Ramos (cell line): ENCODE measurements around the gene NUDT16L1.
"Not testable (repeated sequence)": the region's sequence is repeated elsewhere in the genome, so short reads cannot be mapped to it uniquely, and the experiment has no call there.

ENCODE experiments used
- in situ Hi-C: fragments of 300-500 bp; cut with MboI; formaldehyde crosslinking; loops from one replicate; pipeline ENCODE4 v1.14.3; 2022; ENCODE audit warnings: low sequenced_read_pairs; ENCODE audit not compliant: unreplicated experiment

Gene NUDT16L1

DNA sequence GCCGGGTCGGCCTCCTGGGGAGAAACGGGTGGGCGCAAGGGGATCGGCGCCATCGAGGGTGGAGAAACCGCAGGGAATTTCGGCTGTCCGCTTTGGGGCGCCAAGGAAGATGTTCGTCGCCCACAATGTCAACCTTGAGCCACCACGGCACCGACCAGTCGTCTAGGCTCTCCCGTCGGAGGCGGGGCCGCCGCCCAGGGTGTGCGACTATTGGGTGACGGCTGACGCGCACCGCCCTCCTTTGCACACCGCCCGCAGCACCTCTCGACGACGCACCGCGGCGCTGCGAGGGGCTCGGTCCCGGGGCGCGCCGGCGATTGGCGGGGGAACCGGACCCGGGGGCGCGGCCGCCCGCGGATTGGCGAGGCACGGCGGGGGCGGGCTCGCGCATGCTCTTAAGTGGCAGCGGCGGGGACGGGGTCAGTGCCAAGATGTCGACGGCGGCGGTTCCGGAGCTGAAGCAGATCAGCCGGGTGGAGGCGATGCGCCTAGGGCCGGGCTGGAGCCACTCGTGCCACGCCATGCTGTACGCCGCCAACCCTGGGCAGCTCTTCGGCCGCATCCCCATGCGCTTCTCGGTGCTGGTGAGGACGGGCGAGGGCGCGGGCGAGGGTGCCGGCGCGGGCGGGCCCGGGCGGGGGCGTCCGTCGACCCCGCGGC, at the start of gene NUDT16L1:
NUDT16L1 (plus strand) TSS at position 267 of the 660 bp plus-strand sequence; CDS start at position 432, 165 bp downstream.
- in situ Hi-C loops: no loop called here

DNA sequence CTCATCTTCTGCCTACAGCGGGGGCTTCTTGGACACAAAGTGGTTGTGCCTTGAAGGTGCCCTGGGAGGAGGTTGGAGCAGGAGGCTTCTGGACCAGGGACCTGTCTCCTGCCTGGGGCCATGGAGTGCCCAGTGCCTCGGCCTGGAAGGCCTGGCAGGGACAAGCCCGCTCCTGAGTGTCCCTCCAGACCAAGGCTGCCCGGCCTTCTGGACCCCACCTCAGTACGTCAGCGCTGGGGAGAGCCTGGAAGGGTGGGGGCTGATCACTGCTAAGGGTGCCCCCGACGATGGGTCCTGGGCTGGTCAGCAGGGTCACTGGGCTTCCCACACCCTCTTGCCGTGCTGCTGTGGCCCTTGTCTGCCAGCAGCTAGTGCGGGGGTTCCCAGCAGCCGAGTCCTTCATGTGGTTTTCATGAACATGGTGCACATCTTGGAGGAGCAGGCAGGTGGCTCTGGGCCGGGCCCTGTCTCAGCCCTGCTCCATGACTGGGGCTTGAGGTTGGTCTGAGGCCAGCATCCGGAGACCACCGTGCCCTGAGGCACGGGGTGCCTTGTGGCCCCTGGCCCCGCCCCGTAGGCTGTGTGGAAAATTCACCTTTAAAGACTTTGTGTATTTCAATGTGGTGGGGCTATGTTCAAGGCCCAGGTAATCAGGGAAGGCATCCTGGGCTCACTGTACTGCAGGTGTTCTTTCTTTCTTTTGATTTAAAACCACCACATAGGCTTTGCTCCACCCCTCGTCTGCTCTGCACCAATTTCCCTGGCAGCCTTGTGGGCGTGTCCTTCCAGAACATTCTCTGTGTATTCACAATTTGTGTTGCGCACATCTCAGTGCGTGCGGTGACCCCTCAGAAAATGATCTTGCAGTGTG, 46.4 kb upstream of the NUDT16L1 start:
- in situ Hi-C loops: no loop called here

DNA sequence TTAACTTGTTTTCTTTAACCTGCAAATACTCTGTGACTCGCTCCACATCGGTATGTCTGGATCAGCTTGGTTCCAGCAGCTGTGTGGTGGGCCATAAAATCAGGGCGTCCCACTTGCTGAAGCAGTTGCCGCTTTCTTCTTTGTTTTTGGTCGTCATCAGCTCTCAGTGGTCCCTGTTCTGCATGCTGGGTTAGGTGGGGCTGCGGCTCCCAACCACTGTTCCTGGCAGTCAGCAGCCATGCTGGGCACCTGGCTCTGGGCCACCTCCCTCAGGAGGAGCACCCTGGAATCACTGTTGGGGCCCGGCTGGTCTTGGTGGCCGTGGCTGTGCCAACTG, 45.8 kb upstream of the NUDT16L1 start:
- in situ Hi-C loops: no loop called here

DNA sequence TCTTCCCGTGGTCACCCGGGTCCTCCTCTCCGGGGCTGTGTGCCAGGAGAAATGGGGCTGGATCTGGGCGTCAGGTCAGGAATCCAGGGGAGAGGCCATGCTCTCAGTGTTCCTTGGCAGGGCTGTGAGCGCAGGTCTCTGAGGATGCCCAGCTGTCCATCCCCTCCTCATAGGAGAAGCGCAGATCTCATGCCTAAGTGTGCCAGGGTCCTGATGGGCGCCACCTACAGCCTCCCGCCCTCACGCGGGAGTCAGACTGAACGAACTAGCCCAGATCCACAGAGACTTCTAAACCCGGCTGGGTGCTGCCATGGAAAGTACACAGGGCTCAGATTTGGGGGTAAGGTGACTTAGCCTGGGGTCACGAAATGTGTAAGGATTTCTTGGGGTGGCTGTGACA, 44.4 kb upstream of the NUDT16L1 start:
- in situ Hi-C loops: no loop called here

DNA sequence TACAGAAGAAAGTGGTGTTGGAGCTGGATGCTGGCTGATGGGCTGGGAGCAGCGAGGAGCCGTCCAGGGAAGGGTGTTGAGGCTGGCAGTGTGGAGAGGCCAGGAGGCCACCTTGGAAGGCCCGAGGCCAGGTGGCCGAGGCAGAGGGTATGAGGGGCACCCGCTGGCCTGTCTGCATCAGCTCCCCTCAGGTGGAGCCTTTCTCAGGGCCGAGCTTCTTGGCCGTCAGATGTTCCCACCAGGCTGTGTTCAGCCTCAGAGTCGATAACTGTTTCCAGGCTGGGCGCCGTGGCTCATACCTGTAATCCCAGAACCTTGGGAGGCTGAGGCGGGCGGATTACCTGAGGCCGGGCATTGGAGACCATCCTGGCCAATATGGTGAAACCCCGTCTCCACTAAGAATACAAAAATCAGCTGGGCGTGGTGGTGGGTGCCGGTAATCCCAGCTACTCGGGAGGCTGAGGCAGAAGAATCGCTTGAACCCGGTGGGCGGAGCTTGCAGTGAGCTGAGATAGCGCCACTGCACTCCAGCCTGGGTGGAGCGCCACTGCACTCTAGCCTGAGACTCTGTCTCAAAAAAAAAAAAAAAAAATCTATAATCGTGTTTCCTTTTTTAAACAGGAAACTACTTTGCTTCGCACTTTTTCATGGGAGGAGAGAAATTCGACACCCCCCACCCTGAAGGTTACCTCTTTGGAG, 43.5 kb upstream of the NUDT16L1 start:
- in situ Hi-C loops: no loop called here

DNA sequence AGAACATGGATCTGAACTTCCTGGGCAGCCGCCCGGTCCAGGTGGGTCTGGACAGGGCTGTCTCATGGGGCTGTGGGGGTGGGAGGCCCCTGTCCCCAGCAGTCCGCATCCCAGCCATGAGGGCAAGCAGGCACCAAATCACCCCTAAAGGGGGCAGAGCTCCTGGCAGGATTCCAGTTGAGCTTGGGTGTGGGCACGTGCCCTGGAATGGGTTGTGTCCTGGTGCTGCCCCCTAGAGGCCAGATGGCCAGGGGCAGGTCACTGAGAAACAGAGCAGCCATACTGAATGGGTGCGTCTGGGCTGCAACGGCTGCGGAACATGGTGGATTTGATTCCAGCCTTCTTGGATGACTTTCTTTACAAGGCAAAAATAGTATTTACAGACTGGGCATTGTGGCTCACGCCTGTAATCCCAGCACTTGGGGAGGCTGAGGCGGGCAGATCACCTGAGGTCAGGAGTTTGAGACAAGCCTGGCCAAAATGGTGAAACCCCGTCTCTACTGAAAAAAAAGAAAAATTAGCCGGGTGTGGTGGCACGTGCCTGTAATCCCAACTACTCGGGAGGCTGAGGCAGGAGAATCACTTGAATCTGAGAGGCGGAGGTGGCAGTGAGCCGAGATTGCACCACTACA, 42.8 kb upstream of the NUDT16L1 start:
- in situ Hi-C loops: not testable (repeated sequence)

DNA sequence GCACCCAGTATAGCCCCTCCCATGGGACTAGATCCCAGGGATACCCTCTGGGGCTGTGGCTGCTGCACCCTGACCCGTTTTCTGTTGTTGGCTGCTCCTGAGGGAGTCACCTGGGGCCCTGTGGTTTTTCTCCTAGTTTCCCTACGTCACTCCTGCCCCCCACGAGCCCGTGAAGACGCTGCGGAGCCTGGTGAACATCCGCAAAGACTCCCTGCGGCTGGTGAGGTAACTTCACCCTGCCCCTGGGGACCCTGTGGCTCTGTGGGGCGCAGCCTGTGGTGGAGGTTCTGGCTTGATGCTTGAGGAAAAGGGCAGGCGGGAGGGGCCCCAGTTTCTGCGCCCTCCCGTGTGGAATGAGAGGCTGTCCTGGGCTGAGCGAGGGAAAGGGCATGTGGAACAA, 41.5 kb upstream of the NUDT16L1 start:
- in situ Hi-C loops: no loop called here

DNA sequence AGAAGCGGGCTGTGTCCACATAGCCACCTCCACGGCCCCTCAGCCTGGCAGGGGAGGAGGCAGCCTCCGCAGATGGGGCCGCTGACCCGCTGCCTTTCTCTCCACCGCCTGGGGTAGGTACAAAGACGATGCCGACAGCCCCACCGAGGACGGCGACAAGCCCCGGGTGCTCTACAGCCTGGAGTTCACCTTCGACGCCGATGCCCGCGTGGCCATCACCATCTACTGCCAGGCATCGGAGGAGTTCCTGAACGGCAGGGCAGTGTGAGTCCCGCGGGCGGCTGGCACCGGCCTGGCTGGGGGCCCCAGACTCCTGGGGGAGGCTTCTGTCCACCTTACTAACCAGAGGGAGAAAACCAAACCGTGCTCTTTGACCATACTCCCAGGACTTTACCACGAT, 40.8 kb upstream of the NUDT16L1 start:
- in situ Hi-C loops: no loop called here

DNA sequence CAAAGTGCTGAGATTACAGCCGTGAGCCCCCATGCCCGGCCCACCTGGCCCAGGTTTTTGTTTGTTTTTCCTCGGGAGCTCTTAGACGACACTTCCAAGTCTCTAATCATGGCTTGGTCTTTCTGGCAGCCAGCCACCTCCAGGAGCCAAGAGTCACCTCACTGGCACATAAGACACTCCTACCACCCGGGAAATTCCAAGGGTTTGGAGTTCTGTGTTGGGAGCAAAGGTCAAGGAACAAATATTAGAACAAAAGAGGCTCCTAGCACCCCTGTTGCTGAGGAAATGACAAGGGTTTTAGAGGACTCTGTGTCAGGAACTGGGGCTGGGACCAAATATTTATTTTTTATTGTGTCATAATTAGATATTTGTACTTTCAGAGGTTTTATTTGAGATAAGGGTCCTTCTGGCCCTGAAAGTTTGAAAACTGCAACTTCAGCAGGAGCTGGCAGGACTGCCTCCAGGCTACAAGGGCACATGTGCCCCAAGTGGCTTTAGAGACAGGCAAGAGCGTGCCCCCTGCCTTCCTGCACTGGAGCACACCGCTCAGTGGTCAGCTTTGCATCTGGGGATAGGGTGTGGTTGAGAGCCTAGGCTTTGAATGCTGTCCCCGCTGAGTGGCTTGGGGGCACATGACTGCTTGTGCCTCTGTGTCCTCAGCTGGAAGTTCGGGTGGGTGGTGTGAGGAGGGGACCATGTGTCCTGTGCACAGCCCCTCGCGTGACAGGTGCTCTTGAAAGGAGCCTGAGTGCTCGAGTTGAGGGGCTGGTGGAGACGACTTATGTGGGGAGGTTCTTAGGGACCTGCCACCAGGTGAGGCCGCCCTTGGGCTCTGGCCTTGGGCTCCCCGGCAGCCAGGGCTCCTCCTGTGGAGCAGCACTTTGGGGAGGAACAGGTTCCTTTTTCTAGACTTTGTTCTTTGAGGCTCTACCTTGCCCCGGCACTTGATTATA, 39.1 kb upstream of the NUDT16L1 start:
- in situ Hi-C loops: no loop called here

DNA sequence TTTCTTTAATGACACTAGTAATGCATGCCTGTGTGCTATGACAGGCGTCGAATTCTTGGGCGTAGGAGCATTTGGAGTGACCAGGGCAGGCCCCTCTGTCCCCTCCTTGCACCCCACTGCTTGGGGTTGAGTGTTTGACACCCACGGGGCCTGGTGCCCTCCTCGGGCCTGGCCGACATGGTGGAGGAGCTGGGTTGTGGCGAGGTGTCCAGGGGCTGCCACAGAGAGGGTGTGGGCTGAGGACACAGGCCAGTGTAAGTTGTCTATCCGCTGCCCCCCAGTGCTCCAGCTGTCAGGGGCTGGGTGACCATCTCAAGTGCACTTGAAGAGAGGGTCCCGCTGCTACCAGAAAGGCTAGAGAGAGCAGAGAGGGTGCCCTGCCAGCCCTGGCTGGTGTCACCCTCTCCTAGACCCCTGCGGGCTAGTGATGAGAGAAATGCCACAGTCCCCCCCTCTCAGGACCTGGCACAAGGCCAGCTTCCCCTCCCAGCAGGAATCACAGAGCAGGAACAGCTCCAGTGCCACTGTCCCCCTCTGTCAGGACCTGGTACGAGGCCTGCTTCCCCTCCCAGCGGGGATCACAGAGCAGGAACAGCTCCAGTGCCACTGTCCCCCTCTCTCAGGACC, 38.3 kb upstream of the NUDT16L1 start:
- in situ Hi-C loops: no loop called here

DNA sequence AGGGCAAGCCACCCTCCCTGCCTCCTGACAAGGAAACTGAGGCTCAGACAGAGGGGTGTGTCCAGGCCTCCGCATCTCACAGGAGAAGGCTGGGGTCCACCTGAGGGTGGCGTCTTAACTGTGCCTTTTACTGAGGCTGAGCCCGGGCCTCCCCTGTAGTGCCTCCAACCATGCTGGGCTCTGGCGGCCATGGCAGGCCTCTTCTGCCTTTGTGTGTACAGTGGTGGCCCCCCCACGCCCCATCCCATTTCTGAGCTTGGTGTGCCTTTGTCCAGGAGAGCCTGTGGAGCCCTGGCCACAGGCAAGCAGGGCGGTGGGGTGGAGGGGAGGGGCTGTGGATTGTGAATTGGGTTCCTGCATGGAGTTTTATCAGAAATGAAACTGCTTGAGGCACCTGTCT, 37.6 kb upstream of the NUDT16L1 start:
- in situ Hi-C loops: no loop called here

DNA sequence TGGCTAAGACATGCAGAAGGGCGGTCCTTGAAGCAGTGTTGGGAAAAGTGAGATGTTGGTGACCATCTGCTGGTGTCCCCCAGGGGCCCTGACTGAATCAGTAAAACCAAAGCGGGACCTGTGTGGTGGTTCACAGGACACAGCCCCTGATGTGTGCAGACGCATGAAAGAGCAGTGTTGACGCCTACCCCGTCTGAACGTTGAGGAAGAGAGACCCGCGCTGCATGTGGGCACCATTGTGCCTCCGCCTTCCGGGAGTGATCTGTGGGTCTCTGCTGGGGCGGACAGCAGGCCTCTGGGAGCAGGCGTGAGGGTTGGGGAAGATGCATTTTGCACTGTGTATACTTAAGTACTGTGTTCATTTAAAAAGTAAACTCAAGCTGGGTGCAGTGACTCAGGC, 37.1 kb upstream of the NUDT16L1 start:
- in situ Hi-C loops: no loop called here

DNA sequence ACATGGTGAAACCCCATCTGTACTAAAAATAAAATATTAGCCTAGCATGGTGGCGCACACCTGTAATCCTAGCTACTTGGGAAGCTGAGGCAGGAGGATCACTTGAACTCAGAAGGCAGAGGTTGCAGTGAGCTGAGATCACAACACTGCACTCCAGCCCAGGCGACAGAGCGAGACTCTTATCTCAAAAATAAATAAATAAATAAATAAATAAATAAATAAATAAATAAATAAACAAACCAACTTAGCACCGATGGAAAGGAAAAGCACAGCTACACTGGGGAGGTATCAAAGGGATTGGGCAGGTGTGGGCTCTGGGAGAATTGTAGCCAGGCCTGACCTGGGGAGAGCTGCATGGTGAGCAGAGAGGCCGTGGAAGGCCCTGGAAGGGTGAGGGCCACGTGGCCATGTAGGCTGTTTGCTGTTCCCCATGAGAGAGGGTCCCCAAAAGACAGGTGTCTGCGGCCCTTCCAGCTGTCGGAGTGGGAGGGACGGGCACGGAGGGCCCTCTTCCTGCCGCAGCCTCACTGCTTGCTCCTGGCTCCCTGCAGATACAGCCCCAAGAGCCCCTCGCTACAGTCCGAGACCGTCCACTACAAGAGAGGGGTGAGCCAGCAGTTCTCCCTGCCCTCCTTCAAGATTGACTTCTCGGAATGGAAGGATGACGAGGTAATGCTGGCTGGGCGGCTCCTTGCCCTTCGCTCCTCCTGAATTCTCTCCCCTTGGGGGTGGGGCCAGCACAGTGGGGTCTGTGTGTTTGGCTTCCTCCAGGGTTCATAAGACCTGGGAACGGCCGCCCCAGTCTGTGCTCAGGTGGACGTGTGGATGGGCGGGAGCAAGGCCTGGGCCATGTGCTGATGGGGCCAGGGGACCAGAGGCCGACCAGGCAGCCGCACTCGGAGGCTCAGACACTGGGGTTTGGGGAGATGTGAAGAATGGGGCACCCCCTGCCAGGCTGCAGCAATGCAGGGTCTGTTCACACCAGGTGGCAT, 36.4 kb upstream of the NUDT16L1 start:
- in situ Hi-C loops: no loop called here

DNA sequence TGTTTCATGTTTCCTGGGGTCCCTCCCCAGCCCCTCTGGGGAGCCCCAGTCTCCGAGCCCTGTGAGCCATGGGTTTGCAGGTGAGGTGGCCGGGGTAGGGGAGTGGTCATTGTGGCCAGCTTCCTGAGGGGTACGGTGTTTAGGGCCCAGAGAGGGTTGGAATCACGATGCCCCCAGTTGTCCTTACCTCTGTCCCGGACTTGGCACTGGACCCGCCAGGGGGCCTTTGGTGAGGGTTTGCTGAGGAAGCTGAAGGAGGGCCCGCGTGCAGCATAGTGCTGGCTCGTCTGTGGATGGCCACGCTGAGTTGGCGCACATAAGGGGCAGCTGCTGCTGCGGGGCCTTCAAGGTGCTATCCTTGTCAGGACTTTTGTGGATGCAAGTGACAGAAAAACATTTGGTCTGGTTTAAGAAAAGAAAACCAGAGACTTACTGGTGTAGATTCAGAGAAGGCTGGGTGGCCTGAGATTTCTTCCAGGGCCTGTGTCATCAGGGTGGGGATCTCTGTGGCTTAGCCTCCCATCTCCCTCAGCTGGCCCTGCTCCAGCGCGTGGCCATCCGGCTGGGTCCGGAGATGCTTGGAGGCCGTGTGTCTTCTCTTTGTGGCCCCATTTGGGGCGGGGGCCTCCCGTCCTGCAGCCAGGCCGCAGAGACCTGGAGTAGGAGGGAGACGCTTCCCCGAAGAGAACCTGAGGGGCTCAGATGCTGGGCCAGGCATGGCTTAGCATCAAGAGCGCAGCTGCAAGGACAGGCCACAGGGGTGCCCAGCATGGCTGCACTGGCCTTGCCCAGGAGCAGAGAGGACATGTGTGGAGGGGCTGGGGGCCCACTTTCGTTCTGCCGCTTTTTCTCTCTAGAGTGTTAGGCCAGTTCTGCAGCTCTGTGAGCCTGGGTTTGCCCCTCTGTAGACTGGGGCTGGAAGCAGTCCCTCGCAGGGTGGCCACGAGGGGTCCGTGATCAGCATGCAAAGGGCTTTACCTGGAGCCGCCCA, 33.7 kb upstream of the NUDT16L1 start:
- in situ Hi-C loops: no loop called here

DNA sequence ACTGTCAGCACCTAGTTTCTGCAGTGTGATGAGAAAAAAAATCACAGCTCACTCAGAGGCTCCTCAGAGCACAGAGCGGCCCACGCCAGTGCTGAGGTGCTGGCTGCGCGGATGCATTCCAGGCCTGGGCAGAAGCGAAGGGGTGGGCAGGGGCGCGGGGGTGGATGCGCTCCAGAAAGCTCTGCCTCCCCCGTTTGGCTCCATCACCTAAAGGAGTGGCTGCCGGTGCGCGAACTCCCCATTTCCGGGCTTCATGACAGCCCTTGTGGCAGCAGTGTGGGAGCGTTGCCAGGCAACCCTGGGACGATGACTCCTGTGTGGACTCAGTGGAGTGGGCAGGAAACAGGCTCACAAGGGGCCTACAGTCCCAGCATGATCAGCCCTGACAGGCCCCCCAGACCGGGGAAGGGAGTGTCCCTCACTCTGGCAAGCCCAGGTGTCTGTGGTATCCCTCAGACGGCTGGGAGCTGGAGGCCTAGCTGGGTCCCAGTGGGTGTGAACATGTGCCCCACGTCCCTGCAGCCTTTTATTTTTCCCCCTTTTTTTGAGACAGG, 32.8 kb upstream of the NUDT16L1 start:
- in situ Hi-C loops: no loop called here

DNA sequence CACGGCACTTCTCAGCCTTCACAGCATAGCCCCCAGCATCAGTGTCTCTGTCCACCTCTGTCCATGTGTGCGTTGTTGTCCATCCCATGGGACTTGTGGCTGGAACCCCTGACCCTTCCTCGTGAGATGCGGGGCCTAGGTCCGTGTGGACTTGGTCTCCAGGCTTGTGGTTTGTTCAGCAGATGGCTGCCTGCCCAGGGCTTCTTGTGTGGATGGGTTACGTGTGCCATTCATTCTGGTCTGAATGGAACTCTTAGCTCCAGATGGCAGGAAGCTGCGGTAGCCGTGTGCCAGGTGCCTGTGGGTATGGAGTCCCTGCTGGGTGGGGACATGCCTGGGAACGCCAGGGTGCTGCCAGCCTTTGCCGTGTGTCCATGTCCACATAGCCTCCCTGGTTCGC, 31.7 kb upstream of the NUDT16L1 start:
- in situ Hi-C loops: no loop called here

DNA sequence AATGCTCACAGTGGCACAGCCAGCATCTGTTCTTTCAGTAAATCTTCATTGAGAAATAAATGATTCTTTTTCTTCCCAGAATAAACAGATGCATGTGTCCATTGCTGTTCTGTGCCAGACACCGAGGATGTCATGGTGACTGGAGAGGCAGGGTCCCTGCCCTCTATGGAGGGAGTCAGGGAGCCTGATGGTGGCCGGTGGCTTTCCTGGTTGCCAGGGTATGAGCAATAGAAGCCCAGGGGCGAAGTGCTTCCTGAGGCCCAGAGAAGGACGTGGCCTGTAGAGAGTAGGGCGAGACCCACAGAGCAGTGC, 29.9 kb upstream of the NUDT16L1 start:
- in situ Hi-C loops: no loop called here
